WTC11 (cell line): ENCODE measurements around the gene EEF2K. TPM values are rescaled to one million over a fixed set of nuclear protein-coding genes. Genes with fewer than 3 reads are reported as not detected.

ENCODE experiments used
- ATAC-seq: fragments of 200-7000 bp; cut with Tn5 transposase; 2 replicates; pipeline ENCODE4 v1.10.0; 2021; ENCODE audit warnings: mild to moderate bottlenecking, moderate library complexity
- CTCF ChIA-PET: fragments of 300-600 bp; sonication (Branson Sonifier 250); formaldehyde crosslinking; loops from one replicate; lab custom pipeline; 2021; ENCODE audit warnings: antibody characterized with exemption; lab: Charles Lee
- POLR2A ChIA-PET: fragments of 350-600 bp; sonication (Branson Sonifier 250); formaldehyde crosslinking; loops from one replicate; lab custom pipeline; 2021; ENCODE audit warnings: antibody characterized with exemption; lab: Charles Lee
- DNase-seq: peaks from one replicate; pipeline ENCODE4 v3.0.0; 2021; ENCODE audit warnings: low spot score
- H3K27ac Mint-ChIP-seq: 2 replicates; pipeline ENCODE4 v1.8.0; 2021; ENCODE audit warnings: mixed read lengths
- H3K27me3 Mint-ChIP-seq: 2 replicates; pipeline ENCODE4 v1.8.0; 2021; ENCODE audit warnings: low read depth, mild to moderate bottlenecking, moderate library complexity, mixed read lengths
- H3K36me3 Mint-ChIP-seq: 2 replicates; pipeline ENCODE4 v1.8.0; 2021; ENCODE audit warnings: mixed read lengths
- H3K4me1 Mint-ChIP-seq: 2 replicates; pipeline ENCODE4 v1.8.0; 2022; ENCODE audit warnings: mixed read lengths
- H3K4me3 Mint-ChIP-seq: 2 replicates; pipeline ENCODE4 v1.8.0; 2021; ENCODE audit warnings: mild to moderate bottlenecking, moderate library complexity, mixed read lengths
- H3K9me3 Mint-ChIP-seq: 2 replicates; pipeline ENCODE4 v1.8.0; 2021; ENCODE audit warnings: mixed read lengths
- CREM ChIP-seq: sonication (generic); formaldehyde crosslinking; IDR thresholded peaks from 2 replicates; pipeline ENCODE4 v1.8.1; 2022; ENCODE audit warnings: mild to moderate bottlenecking, missing genetic modification reagents, moderate library complexity
- ESRRA ChIP-seq: sonication (generic); formaldehyde crosslinking; IDR thresholded peaks from 2 replicates; pipeline ENCODE4 v1.8.1; 2022; ENCODE audit warnings: mild to moderate bottlenecking, missing genetic modification reagents, borderline replicate concordance
- GABPB1 ChIP-seq: sonication (generic); formaldehyde crosslinking; IDR thresholded peaks from 2 replicates; pipeline ENCODE4 v1.8.1; 2023; ENCODE audit warnings: mild to moderate bottlenecking, missing genetic modification reagents
- GTF2I ChIP-seq: fragments of 250-450 bp; sonication (Bioruptor Pico); conservative IDR thresholded peaks from 2 replicates; pipeline ENCODE4 v1.4.0; 2021; ENCODE audit warnings: mild to moderate bottlenecking
- HMGA2 ChIP-seq: fragments of 250-450 bp; sonication (Bioruptor Pico); IDR thresholded peaks from 2 replicates; pipeline ENCODE4 v1.4.0; 2021; ENCODE audit warnings: mild to moderate bottlenecking, moderate library complexity
- JAZF1 ChIP-seq: fragments of 250-450 bp; sonication (Bioruptor Pico); IDR thresholded peaks from 2 replicates; pipeline ENCODE4 v1.9.0; 2021; ENCODE audit warnings: moderate library complexity, mild to moderate bottlenecking, inconsistent platforms
- NFATC4 ChIP-seq: fragments of 250-450 bp; sonication (Bioruptor Pico); IDR thresholded peaks from 2 replicates; pipeline ENCODE4 v1.9.0; 2021; ENCODE audit warnings: mild to moderate bottlenecking
- NFE2L1 ChIP-seq: sonication (generic); formaldehyde crosslinking; IDR thresholded peaks from 2 replicates; pipeline ENCODE4 v1.8.1; 2023; ENCODE audit warnings: missing genetic modification reagents
- NR2C2 ChIP-seq: sonication (generic); formaldehyde crosslinking; IDR thresholded peaks from 2 replicates; pipeline ENCODE4 v1.8.0; 2022; ENCODE audit warnings: mild to moderate bottlenecking, missing genetic modification reagents
- NR3C1 ChIP-seq: sonication (generic); formaldehyde crosslinking; conservative IDR thresholded peaks from 2 replicates; pipeline ENCODE4 v1.8.1; 2023; ENCODE audit warnings: low read depth, mild to moderate bottlenecking, missing genetic modification reagents
- OVOL2 ChIP-seq: fragments of 250-450 bp; sonication (Bioruptor Pico); IDR thresholded peaks from 2 replicates; pipeline ENCODE4 v1.9.0; 2021; ENCODE audit warnings: mild to moderate bottlenecking, borderline replicate concordance
- TCF7 ChIP-seq: sonication (generic); formaldehyde crosslinking; IDR thresholded peaks from 2 replicates; pipeline ENCODE4 v1.8.0; 2022; ENCODE audit warnings: mild to moderate bottlenecking, low read depth, missing genetic modification reagents, moderate library complexity
- ZNF138 ChIP-seq: sonication (generic); formaldehyde crosslinking; conservative IDR thresholded peaks from 2 replicates; pipeline ENCODE4 v1.8.1; 2022; ENCODE audit warnings: mild to moderate bottlenecking, moderate library complexity, missing genetic modification reagents
- ZNF232 ChIP-seq: sonication (generic); formaldehyde crosslinking; IDR thresholded peaks from 2 replicates; pipeline ENCODE4 v1.8.0; 2022; ENCODE audit warnings: mild to moderate bottlenecking, missing genetic modification reagents
- total RNA-seq: library from RNA; stranded (reverse); gene quantifications from 3 replicates; pipeline ENCODE4 v1.2.3, GENCODE V29; 2021
- TF ChIP-seq, protein P1 (sequence below): sonication (generic); formaldehyde crosslinking; IDR thresholded peaks from 2 replicates; pipeline ENCODE4 v1.8.0; 2023; ENCODE audit warnings: missing genetic modification reagents, mild to moderate bottlenecking, borderline replicate concordance
- TF ChIP-seq, protein P2 (sequence below): sonication (generic); formaldehyde crosslinking; IDR thresholded peaks from 2 replicates; pipeline ENCODE4 v1.8.1; 2023; ENCODE audit warnings: mild to moderate bottlenecking, moderate library complexity, missing genetic modification reagents
- TF ChIP-seq, protein P3 (sequence below): fragments of 250-450 bp; sonication (Bioruptor Pico); IDR thresholded peaks from 2 replicates; pipeline ENCODE4 v1.9.0; 2021; ENCODE audit warnings: mild to moderate bottlenecking
- TF ChIP-seq, protein P4 (sequence below): fragments of 250-450 bp; sonication (Bioruptor Pico); IDR thresholded peaks from 2 replicates; pipeline ENCODE4 v1.8.0; 2021; ENCODE audit warnings: mild to moderate bottlenecking
- TF ChIP-seq, protein P5 (sequence below): sonication (generic); formaldehyde crosslinking; IDR thresholded peaks from 2 replicates; pipeline ENCODE4 v1.8.0; 2022; ENCODE audit warnings: mild to moderate bottlenecking, missing genetic modification reagents
- TF ChIP-seq, protein P6 (sequence below): sonication (generic); formaldehyde crosslinking; IDR thresholded peaks from 2 replicates; pipeline ENCODE4 v1.8.1; 2023; ENCODE audit warnings: mild to moderate bottlenecking, missing genetic modification reagents

EEF2K gene
- total RNA-seq, 1 experiment from 2014 or later, result 26.7 TPM

DNA sequence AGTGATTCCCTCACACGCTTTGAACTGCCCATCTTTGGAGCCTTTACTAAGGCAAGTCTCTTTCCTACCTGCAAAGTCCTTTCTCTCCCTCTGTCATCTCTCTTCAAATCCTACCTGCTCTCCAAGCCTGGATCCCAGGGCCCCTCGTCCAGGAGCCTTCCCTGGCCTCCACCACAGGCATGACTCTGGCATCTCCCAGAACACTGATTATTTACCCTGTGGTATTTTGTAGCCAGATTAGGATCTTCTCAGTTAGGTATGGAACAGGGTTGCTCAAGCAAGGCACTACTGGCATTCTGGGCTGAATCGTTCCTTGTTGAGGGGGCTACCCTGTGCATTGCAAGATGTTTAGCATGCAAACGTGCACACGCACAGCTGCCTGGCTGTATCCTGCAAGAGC lies 59.3 kb downstream of the EEF2K start:
- POLR2A ChIA-PET, result no interaction called here

DNA sequence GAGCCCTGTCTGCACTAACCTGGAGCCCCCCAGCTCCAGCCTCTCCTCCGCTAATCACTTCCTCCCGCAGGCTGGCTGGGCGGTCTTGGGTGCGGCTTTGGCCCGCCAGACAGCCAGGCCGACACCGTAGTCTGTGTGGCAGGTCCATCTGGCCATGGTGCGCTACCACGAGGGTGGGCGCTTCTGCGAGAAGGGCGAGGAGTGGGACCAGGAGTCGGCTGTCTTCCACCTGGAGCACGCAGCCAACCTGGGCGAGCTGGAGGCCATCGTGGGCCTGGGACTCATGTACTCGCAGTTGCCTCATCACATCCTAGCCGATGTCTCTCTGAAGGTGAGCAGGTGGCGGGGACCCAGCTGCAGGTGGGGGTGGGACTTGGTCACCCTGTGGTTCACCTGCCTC lies 60.5 kb downstream of the EEF2K start:
- no peak for DNase-seq

More for the DNA sequence above, 59.3 kb downstream of the EEF2K start:
- peaks cover 1% of the 10 kb centered on the region; the same call in 1 of the 2 replicates for H3K9me3 Mint-ChIP-seq
- DNase-seq (no peak), ATAC-seq (no peak)
- TF ChIP-seq, protein P1, sequence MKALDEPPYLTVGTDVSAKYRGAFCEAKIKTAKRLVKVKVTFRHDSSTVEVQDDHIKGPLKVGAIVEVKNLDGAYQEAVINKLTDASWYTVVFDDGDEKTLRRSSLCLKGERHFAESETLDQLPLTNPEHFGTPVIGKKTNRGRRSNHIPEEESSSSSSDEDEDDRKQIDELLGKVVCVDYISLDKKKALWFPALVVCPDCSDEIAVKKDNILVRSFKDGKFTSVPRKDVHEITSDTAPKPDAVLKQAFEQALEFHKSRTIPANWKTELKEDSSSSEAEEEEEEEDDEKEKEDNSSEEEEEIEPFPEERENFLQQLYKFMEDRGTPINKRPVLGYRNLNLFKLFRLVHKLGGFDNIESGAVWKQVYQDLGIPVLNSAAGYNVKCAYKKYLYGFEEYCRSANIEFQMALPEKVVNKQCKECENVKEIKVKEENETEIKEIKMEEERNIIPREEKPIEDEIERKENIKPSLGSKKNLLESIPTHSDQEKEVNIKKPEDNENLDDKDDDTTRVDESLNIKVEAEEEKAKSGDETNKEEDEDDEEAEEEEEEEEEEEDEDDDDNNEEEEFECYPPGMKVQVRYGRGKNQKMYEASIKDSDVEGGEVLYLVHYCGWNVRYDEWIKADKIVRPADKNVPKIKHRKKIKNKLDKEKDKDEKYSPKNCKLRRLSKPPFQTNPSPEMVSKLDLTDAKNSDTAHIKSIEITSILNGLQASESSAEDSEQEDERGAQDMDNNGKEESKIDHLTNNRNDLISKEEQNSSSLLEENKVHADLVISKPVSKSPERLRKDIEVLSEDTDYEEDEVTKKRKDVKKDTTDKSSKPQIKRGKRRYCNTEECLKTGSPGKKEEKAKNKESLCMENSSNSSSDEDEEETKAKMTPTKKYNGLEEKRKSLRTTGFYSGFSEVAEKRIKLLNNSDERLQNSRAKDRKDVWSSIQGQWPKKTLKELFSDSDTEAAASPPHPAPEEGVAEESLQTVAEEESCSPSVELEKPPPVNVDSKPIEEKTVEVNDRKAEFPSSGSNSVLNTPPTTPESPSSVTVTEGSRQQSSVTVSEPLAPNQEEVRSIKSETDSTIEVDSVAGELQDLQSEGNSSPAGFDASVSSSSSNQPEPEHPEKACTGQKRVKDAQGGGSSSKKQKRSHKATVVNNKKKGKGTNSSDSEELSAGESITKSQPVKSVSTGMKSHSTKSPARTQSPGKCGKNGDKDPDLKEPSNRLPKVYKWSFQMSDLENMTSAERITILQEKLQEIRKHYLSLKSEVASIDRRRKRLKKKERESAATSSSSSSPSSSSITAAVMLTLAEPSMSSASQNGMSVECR (CRISPR knock-in tag), result no peak
- TF ChIP-seq JAZF1 (CRISPR knock-in tag) (no peak), NFATC4 (CRISPR knock-in tag) (no peak), CREM (no peak), GTF2I (no peak)
- no peaks in the 10 kb centered on the region for H3K4me1 Mint-ChIP-seq
- H3K4me3 Mint-ChIP-seq, result no peak overlapping the region
- H3K36me3 Mint-ChIP-seq, result peaks cover 24% of the 10 kb centered on the region
- H3K27me3 Mint-ChIP-seq, result no peaks in the 10 kb centered on the region
- no peak overlapping the region; the same call in 1 of the 2 replicates for H3K27ac Mint-ChIP-seq
- CTCF ChIA-PET, result no interaction called here

DNA sequence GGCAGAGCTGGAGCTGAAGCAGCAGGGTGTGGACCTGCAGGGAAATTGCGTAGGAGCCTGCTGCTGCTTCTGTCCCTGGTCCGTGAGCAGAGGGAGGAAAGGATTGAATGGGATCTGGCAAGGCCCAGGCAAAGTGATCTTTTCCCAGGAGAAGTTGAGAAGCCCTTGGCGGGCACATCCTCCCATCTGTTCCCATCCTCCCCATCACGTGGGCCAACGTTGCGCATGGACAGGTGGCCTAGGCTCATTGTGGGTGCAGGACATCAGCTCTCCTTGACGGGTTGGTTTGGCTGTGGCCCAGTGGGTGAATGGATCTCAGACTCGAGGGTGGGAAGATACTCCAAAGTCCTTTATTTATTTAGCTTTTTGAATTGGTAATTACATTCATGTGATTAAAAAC lies 61.7 kb downstream of the EEF2K start:
- H3K27ac Mint-ChIP-seq, result peak overlapping the region; percentile 33; the same call in 1 of the 2 replicates
- H3K4me3 Mint-ChIP-seq, result no peak overlapping the region
- ATAC-seq, result no peak
- no peaks in the 10 kb centered on the region for H3K27me3 Mint-ChIP-seq
- POLR2A ChIA-PET, result interaction anchor here (1.5 kb wide), 1 partner anchor 16 kb away, joined by 3 read pairs; no protein-coding TSS in a partner anchor
- peaks cover 27% of the 10 kb centered on the region for H3K36me3 Mint-ChIP-seq
- H3K4me1 Mint-ChIP-seq, result no peaks in the 10 kb centered on the region
- CTCF ChIA-PET, result interaction anchor here (0.9 kb wide), 1 partner anchor 53 kb away, joined by 3 read pairs; no protein-coding TSS in a partner anchor
- no peaks in the 10 kb centered on the region for H3K9me3 Mint-ChIP-seq
- no peak for DNase-seq
- TF ChIP-seq, protein P2, sequence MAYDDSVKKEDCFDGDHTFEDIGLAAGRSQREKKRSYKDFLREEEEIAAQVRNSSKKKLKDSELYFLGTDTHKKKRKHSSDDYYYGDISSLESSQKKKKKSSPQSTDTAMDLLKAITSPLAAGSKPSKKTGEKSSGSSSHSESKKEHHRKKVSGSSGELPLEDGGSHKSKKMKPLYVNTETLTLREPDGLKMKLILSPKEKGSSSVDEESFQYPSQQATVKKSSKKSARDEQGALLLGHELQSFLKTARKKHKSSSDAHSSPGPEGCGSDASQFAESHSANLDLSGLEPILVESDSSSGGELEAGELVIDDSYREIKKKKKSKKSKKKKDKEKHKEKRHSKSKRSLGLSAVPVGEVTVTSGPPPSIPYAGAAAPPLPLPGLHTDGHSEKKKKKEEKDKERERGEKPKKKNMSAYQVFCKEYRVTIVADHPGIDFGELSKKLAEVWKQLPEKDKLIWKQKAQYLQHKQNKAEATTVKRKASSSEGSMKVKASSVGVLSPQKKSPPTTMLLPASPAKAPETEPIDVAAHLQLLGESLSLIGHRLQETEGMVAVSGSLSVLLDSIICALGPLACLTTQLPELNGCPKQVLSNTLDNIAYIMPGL, result no peak
- TF ChIP-seq TCF7 (CRISPR knock-in tag), result no peak
- TF ChIP-seq HMGA2 (CRISPR knock-in tag), result no peak
- TF ChIP-seq NR3C1 (CRISPR knock-in tag), result no peak
- no peak for TF ChIP-seq ZNF232
- no peak for TF ChIP-seq ESRRA (CRISPR knock-in tag)
- TF ChIP-seq GABPB1 (CRISPR knock-in tag), result no peak
- no peak for TF ChIP-seq NFE2L1 (CRISPR knock-in tag)
- TF ChIP-seq GTF2I, result no peak
- no peak for TF ChIP-seq NR2C2
- TF ChIP-seq ZNF138 (CRISPR knock-in tag), result no peak
- no peak for TF ChIP-seq OVOL2 (CRISPR knock-in tag)
- TF ChIP-seq, protein P3, sequence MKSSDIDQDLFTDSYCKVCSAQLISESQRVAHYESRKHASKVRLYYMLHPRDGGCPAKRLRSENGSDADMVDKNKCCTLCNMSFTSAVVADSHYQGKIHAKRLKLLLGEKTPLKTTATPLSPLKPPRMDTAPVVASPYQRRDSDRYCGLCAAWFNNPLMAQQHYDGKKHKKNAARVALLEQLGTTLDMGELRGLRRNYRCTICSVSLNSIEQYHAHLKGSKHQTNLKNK (CRISPR knock-in tag), result no peak
- TF ChIP-seq, protein P4, sequence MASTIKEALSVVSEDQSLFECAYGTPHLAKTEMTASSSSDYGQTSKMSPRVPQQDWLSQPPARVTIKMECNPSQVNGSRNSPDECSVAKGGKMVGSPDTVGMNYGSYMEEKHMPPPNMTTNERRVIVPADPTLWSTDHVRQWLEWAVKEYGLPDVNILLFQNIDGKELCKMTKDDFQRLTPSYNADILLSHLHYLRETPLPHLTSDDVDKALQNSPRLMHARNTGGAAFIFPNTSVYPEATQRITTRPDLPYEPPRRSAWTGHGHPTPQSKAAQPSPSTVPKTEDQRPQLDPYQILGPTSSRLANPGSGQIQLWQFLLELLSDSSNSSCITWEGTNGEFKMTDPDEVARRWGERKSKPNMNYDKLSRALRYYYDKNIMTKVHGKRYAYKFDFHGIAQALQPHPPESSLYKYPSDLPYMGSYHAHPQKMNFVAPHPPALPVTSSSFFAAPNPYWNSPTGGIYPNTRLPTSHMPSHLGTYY (CRISPR knock-in tag), result no peak

More for the DNA sequence above, 60.5 kb downstream of the EEF2K start:
- H3K4me1 Mint-ChIP-seq, result no peaks in the 10 kb centered on the region
- no peak overlapping the region for H3K4me3 Mint-ChIP-seq
- no peaks in the 10 kb centered on the region for H3K9me3 Mint-ChIP-seq
- POLR2A ChIA-PET, result no interaction called here
- TF ChIP-seq, protein P5, sequence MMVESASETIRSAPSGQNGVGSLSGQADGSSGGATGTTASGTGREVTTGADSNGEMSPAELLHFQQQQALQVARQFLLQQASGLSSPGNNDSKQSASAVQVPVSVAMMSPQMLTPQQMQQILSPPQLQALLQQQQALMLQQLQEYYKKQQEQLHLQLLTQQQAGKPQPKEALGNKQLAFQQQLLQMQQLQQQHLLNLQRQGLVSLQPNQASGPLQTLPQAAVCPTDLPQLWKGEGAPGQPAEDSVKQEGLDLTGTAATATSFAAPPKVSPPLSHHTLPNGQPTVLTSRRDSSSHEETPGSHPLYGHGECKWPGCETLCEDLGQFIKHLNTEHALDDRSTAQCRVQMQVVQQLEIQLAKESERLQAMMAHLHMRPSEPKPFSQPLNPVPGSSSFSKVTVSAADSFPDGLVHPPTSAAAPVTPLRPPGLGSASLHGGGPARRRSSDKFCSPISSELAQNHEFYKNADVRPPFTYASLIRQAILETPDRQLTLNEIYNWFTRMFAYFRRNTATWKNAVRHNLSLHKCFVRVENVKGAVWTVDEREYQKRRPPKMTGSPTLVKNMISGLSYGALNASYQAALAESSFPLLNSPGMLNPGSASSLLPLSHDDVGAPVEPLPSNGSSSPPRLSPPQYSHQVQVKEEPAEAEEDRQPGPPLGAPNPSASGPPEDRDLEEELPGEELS (CRISPR knock-in tag), result no peak
- TF ChIP-seq, protein P6, sequence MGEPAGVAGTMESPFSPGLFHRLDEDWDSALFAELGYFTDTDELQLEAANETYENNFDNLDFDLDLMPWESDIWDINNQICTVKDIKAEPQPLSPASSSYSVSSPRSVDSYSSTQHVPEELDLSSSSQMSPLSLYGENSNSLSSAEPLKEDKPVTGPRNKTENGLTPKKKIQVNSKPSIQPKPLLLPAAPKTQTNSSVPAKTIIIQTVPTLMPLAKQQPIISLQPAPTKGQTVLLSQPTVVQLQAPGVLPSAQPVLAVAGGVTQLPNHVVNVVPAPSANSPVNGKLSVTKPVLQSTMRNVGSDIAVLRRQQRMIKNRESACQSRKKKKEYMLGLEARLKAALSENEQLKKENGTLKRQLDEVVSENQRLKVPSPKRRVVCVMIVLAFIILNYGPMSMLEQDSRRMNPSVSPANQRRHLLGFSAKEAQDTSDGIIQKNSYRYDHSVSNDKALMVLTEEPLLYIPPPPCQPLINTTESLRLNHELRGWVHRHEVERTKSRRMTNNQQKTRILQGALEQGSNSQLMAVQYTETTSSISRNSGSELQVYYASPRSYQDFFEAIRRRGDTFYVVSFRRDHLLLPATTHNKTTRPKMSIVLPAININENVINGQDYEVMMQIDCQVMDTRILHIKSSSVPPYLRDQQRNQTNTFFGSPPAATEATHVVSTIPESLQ (CRISPR knock-in tag), result no peak
- no peaks in the 10 kb centered on the region for H3K27me3 Mint-ChIP-seq
- ATAC-seq, result no peak
- no peak overlapping the region for H3K27ac Mint-ChIP-seq
- peaks cover 19% of the 10 kb centered on the region for H3K36me3 Mint-ChIP-seq
- CTCF ChIA-PET, result no interaction called here
